ENCODE results near the gene ZBTB20. TPM values are rescaled to one million over a fixed set of nuclear protein-coding genes. Genes with fewer than 3 reads are reported as not detected.

Gene ZBTB20
- total RNA-seq, 2 experiments from 2014 or later: 5.2 to 6.4 TPM

DNA sequence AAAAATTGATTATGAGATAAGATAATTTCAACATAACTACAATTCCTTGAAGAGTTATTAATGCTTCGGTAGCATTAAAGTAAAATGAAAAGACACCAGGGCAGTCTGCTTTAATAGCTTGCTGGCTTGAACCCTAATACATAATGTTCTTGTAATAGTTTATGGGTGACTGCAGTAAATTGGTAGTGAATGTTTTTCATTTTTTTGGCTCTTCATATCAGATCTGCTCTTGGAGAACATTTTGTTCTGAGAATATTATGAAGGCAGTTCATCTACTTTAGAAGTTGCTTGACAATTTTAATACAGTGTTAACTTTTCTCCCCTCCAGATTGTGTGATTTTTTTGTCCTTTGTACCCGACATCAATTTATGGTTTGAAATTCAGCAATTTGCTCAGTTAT lies 128.4 kb downstream of the ZBTB20 start:
- DNase-seq (no peak), ATAC-seq (no peak)
- no peak overlapping the region for H3K4me3 Mint-ChIP-seq
- H3K27me3 Mint-ChIP-seq: no peaks in the 10 kb centered on the region
- H3K27ac Mint-ChIP-seq: no peak overlapping the region
- ChIA-PET POLR2A (no interaction called here), CTCF (no interaction called here)
- H3K9me3 Mint-ChIP-seq (ENCODE audit: low read depth): peaks cover 15% of the 10 kb centered on the region
- intact Hi-C loops (cut with DNase I, micrococcal nuclease): no loop called here
- no peaks in the 10 kb centered on the region for H3K4me1 Mint-ChIP-seq
- H3K36me3 Mint-ChIP-seq (ENCODE audit: low read depth): peaks cover 17% of the 10 kb centered on the region

DNA sequence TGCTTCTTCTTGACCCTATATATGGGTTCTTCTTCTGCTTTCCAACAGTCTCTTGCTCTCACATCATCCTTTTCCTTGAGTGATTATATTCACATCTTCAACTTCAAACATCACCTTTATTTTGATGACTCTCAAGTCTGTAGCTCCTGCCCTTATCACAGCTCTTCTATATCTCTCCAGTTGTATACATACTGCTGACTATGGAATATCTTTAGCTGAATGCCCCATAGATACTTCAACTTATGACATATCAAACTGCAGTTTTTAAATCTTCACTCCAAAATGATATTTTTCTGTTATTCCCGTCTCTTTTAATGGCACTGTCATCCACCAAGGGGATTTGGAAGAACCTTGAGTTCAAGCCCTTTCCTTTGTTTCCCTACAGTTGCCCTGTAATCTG lies 139.1 kb downstream of the ZBTB20 start:
- DNase-seq (no peak), ATAC-seq (no peak)
- H3K4me1 Mint-ChIP-seq: no peaks in the 10 kb centered on the region
- peaks cover 2% of the 10 kb centered on the region for H3K9me3 Mint-ChIP-seq (ENCODE audit: low read depth)
- peaks cover 15% of the 10 kb centered on the region for H3K36me3 Mint-ChIP-seq (ENCODE audit: low read depth)
- no peak overlapping the region for H3K27ac Mint-ChIP-seq
- ChIA-PET POLR2A (no interaction called here), CTCF (interaction anchor here (1.1 kb wide), 1 partner anchor 77 kb away, joined by 3 read pairs; no protein-coding TSS in a partner anchor)
- H3K27me3 Mint-ChIP-seq: no peaks in the 10 kb centered on the region
- no peak overlapping the region for H3K4me3 Mint-ChIP-seq
- intact Hi-C loops (cut with DNase I, micrococcal nuclease): no loop called here

DNA sequence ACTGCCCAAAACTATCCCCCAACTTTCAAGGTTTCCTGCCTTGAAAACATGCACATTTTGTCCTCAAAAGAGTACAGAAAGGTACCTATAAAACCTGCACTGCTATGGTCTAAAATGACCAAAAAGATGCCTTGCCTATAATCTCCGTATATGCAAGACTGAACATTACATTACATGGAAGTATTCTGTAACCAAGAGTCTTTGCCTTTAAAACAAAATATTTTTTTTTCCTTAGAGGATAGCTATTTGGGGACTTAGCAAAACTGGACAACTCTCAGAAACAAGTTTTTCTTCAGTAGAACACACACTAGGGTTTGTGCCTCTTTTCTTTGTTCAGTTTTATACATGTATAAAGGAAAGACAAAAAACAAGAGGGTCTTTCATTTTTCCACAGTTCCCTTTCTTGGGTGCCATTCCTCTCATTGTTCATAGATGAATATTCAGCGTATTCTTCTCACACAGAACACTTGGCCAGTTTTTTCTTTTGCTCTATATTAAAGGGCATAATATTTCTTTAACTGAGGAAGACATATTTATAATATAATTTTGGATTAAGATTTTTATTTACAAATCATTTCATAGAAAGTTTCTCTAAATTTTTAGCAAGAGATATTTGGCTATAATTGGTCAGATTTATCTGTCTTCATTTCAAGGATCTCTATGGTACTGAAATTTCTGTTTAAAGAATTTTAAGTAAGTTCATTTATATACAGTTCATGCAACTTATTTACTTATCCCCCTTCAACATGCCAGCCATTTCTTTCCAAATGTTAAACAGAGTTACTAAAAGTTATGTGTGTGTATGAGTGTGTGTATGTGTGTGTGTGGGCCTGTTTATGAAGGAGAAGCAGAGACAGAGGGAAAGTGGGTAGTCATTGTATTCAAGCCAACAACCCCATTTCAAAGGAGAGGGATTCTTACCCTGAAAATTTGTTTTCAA lies 142.6 kb downstream of the ZBTB20 start:
- DNase-seq: no peak
- ChIA-PET CTCF (no interaction called here), POLR2A (no interaction called here)
- H3K27me3 Mint-ChIP-seq: no peaks in the 10 kb centered on the region
- H3K4me1 Mint-ChIP-seq: no peaks in the 10 kb centered on the region
- H3K27ac Mint-ChIP-seq: no peak overlapping the region
- intact Hi-C loops (cut with DNase I, micrococcal nuclease): no loop called here
- H3K9me3 Mint-ChIP-seq (ENCODE audit: low read depth): no peaks in the 10 kb centered on the region
- no peak overlapping the region for H3K4me3 Mint-ChIP-seq
- H3K36me3 Mint-ChIP-seq (ENCODE audit: low read depth): peaks cover 20% of the 10 kb centered on the region
- ATAC-seq: no peak

DNA sequence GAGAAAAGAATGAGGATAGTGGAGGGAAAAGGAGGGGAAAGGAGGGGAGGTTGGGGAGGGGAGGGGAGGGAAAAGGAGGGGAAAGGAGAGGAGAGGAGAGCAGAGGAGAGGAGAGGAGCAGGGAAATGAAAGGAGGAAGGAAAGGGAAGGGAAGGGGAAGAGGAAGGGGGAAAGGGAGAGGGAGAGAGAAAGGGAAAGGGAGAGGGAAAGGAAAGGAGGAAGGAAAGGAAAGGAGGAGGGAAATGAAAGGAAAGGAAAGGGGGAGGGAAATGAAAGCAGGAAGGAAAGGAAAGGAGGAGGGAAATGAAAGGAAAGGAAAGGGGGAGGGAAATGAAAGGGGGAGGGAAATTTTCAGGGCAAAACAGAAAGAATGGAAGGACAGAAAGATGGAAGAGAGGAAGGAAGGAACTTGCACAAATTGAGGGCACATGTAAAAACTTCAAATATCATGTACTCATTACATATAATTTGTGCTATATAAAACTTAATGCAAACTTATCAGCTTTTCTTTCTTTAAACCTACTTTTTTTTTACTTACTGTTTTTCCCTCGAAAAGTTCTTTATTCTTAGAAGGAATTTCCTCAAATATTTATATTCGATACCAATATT lies 148.0 kb downstream of the ZBTB20 start:
- H3K4me1 Mint-ChIP-seq: no peaks in the 10 kb centered on the region
- ATAC-seq: no peak
- H3K27ac Mint-ChIP-seq: no peak overlapping the region
- no peak overlapping the region for H3K4me3 Mint-ChIP-seq
- peaks cover 9% of the 10 kb centered on the region for H3K9me3 Mint-ChIP-seq (ENCODE audit: low read depth)
- POLR2A ChIA-PET: no interaction called here
- H3K36me3 Mint-ChIP-seq (ENCODE audit: low read depth): peaks cover 25% of the 10 kb centered on the region
- H3K27me3 Mint-ChIP-seq: no peaks in the 10 kb centered on the region
- no peak for DNase-seq
- CTCF ChIA-PET: interaction anchor here (0.7 kb wide), 2 partner anchors 14 to 591 kb away, joined by 3 read pairs; no protein-coding TSS in a partner anchor
- intact Hi-C loops (cut with DNase I, micrococcal nuclease): no loop called here

DNA sequence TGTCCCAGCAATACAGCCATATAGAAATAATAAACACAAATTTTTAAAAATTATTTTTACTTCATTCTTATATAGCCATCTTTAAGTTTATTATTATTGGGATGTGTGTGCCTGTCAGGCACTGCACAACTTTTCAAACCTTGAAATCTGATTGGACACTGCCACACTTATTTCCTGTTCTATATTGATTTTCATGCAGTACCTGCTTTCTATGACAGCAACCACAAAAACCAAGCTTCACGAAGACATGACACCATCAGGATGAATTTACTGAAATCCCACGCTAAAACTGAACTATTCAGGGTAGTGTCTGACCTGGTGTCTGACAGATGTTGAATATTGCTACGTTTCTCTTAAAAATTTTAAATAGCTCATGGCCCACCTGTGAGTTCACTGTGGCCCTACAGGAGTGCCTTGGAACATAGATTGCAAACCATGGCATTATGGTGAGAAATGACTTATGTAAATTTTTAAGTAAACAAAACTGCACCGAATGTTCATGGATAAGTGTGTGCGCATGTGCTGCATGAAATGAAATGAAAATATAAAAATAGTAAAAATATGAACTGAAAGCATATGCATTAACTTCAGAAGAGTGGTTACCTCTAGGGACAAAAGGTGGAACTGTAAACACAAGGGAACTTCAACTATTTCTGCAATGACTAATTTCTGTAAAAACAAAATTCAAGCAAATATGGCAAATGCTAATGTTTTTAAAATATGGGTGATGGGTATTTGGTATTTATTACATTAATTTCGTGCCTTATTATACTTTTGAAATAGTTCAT lies 152.3 kb downstream of the ZBTB20 start:
- ChIA-PET CTCF (no interaction called here), POLR2A (no interaction called here)
- no peaks in the 10 kb centered on the region for H3K4me1 Mint-ChIP-seq
- H3K4me3 Mint-ChIP-seq: no peak overlapping the region
- no peak overlapping the region for H3K27ac Mint-ChIP-seq
- DNase-seq: no peak
- H3K36me3 Mint-ChIP-seq (ENCODE audit: low read depth): peaks cover 15% of the 10 kb centered on the region
- ATAC-seq: no peak
- H3K27me3 Mint-ChIP-seq: no peaks in the 10 kb centered on the region
- intact Hi-C loops (cut with DNase I, micrococcal nuclease): no loop called here
- H3K9me3 Mint-ChIP-seq (ENCODE audit: low read depth): peaks cover 11% of the 10 kb centered on the region

DNA sequence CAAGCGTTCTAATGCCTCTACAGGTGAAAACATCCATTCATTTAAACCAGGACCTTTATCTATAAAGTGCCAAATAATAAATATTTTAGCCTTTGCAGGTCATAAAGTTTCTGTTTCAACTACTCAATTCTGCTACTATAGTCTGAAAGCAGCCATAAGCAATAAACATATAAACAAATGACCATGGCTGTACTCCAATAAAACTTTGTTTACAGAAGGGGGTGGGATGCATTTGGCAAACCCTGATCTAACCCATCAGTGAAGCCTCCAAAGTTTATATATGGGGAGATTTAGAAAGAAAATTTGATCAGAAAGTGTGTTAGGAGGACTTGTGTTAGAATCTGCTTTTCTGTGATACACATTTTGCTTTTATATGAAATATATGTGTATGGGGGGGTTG lies 161.3 kb downstream of the ZBTB20 start:
- ChIA-PET POLR2A (no interaction called here), CTCF (no interaction called here)
- Mint-ChIP-seq H3K27me3 (no peaks in the 10 kb centered on the region), H3K27ac (no peak overlapping the region), H3K9me3 (ENCODE audit: low read depth) (peaks cover 5% of the 10 kb centered on the region), H3K4me3 (no peak overlapping the region), H3K4me1 (peaks cover 2% of the 10 kb centered on the region), H3K36me3 (ENCODE audit: low read depth) (peaks cover 3% of the 10 kb centered on the region)
- no peak for ATAC-seq
- intact Hi-C loops (cut with DNase I, micrococcal nuclease): no loop called here
- no peak for DNase-seq

DNA sequence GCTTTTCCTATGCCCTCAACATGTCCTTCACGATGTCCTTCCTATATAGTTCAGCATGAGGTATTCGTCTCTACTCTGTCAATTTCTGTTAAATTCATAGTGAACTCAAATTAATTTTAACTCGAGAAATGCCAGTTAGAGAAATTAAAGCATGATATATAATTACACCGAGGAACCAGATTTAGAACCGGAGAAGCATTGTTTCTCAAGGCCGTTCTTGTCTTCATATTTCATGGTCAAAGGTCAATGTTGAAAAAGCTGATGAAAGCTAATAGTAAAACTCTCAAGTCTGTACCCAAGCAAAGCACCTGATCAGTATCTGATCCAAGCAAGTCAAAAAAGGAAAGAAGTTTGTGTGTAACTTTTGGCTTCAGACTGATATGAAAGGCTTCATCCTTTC lies 163.8 kb downstream of the ZBTB20 start:
- Mint-ChIP-seq H3K4me3 (no peak overlapping the region), H3K9me3 (ENCODE audit: low read depth) (no peaks in the 10 kb centered on the region), H3K4me1 (peaks cover 2% of the 10 kb centered on the region), H3K36me3 (ENCODE audit: low read depth) (peaks cover 2% of the 10 kb centered on the region), H3K27ac (no peak overlapping the region), H3K27me3 (no peaks in the 10 kb centered on the region)
- no peak for DNase-seq
- ChIA-PET POLR2A (no interaction called here), CTCF (no interaction called here)
- no peak for ATAC-seq
- intact Hi-C loops (cut with DNase I, micrococcal nuclease): no loop called here

DNA sequence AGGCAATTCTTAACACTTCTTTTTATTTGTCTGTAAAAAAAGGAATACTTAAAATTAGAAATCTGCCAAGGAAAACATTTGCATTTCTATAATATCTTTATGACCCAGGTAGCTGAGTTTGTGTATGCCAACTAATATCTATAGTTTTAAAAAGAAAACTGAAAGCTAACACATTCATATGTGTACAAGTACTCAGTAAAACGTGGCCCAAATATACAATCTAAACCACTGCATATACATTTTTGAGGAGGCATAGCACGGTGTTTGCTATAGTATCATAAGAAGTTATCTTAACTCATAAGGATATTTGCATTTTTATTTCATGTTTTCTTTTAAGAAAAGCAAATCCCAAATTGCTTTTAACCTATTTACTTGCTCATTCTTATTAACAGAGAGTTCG lies 172.7 kb downstream of the ZBTB20 start:
- intact Hi-C loops (cut with DNase I, micrococcal nuclease): no loop called here
- Mint-ChIP-seq H3K36me3 (ENCODE audit: low read depth) (peaks cover 7% of the 10 kb centered on the region), H3K9me3 (ENCODE audit: low read depth) (no peaks in the 10 kb centered on the region), H3K27me3 (no peaks in the 10 kb centered on the region), H3K4me1 (peaks cover 3% of the 10 kb centered on the region), H3K4me3 (no peak overlapping the region), H3K27ac (no peak overlapping the region)
- ChIA-PET CTCF (no interaction called here), POLR2A (no interaction called here)
- DNase-seq: no peak
- ATAC-seq: peak; percentile 77

DNA sequence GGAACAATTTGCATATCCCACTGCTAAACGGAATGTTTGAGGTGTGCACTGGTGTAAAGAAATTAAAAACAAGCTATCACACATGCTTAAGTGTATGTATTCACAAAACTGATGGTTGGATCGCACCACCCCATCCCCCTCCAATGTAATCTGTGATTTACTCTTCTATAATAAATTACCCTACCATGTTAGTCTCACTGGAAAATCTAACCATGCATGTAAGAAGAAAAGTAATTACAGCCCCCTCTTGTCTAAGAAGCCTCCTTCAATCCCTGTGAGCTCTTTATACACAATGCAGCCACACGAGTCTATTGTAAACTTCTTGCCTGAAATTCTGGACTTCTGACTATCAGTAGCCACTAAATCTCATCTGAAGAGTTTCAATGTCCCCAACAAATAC lies 173.6 kb downstream of the ZBTB20 start:
- intact Hi-C loops (cut with DNase I, micrococcal nuclease): no loop called here
- no peaks in the 10 kb centered on the region for H3K9me3 Mint-ChIP-seq (ENCODE audit: low read depth)
- no peaks in the 10 kb centered on the region for H3K27me3 Mint-ChIP-seq
- DNase-seq: no peak
- no peak overlapping the region for H3K27ac Mint-ChIP-seq
- H3K4me3 Mint-ChIP-seq: no peak overlapping the region
- ATAC-seq: no peak
- H3K36me3 Mint-ChIP-seq (ENCODE audit: low read depth): peaks cover 7% of the 10 kb centered on the region
- POLR2A ChIA-PET: no interaction called here
- H3K4me1 Mint-ChIP-seq: peaks cover 3% of the 10 kb centered on the region
- CTCF ChIA-PET: no interaction called here

DNA sequence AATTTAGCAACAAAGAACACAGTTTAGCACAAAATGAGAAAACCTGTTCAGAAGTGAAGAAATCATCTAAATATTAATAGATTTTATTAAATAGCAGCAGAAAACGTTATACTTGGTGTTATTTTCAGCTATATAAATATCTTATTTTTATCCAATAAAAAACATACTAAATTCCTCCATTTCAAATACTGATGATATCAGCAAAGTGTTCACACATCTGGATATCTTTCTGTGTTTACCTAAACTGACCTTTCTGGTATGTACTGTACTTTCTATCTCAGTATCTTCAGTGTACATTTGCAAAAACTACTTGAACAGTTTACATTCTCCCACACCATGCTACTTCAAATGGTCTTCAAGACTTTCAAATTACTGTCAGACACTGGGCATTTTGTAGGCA lies 179.9 kb downstream of the ZBTB20 start:
- ChIA-PET CTCF (no interaction called here), POLR2A (no interaction called here)
- Mint-ChIP-seq H3K36me3 (ENCODE audit: low read depth) (peaks cover 7% of the 10 kb centered on the region), H3K4me3 (no peak overlapping the region), H3K9me3 (ENCODE audit: low read depth) (no peaks in the 10 kb centered on the region), H3K27ac (no peak overlapping the region), H3K27me3 (no peaks in the 10 kb centered on the region), H3K4me1 (no peaks in the 10 kb centered on the region)
- intact Hi-C loops (cut with DNase I, micrococcal nuclease): no loop called here
- no peak for ATAC-seq
- no peak for DNase-seq

DNA sequence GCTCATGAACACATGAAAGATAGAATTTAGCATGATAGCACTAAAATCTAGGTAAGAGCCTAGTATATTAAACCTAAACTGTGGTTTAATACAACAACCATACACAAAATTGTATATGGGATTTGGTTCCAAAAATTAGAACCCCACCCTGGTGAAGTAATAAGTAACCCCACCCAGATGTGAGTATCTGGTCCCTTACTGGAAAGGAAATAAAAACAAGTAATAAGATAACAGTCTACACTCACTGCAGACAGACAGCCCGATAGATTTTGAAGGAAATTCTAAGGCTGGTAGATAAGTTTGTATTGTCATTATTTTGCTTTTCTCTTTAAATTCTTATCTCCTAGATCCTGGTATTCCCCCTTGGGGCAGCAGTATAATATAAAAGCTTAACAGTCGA lies 184.9 kb downstream of the ZBTB20 start:
- Mint-ChIP-seq H3K4me1 (no peaks in the 10 kb centered on the region), H3K36me3 (ENCODE audit: low read depth) (peaks cover 30% of the 10 kb centered on the region), H3K9me3 (ENCODE audit: low read depth) (no peaks in the 10 kb centered on the region), H3K27ac (no peak overlapping the region), H3K4me3 (no peak overlapping the region), H3K27me3 (no peaks in the 10 kb centered on the region)
- intact Hi-C loops (cut with DNase I, micrococcal nuclease): no loop called here
- POLR2A ChIA-PET: no interaction called here
- DNase-seq: no peak
- CTCF ChIA-PET: no interaction called here
- ATAC-seq: no peak

DNA sequence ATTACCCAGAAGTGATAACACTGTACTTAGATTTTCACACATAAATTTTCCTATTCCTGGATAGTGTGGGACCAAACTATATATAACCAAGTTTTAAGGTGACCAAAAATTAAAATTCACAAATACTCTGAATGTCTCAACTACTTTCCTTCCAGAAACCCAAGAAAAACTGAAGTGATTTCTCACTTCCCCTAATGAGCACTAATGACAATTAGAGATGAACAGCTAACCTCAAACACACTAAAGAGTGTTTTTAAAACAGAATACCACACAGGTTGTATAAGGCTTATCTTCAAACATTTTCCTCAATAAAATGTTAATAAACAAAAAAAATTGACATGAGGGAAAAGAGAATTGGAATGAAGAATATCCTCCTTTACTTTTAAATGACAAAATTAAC lies 188.2 kb downstream of the ZBTB20 start:
- Mint-ChIP-seq H3K4me1 (no peaks in the 10 kb centered on the region), H3K36me3 (ENCODE audit: low read depth) (peaks cover 46% of the 10 kb centered on the region), H3K4me3 (no peak overlapping the region), H3K27me3 (no peaks in the 10 kb centered on the region), H3K27ac (no peak overlapping the region), H3K9me3 (ENCODE audit: low read depth) (peaks cover 4% of the 10 kb centered on the region)
- ATAC-seq: no peak
- intact Hi-C loops (cut with DNase I, micrococcal nuclease): no loop called here
- ChIA-PET POLR2A (no interaction called here), CTCF (no interaction called here)
- DNase-seq: no peak
